Stimulated activated effector memory CD8-positive, alpha-beta T cell treated with anti-CD3 and anti-CD28 coated beads, Interleukin-12 subunit alpha, Interleukin-12 subunit beta, amount 100 ng/mL, for 72 hours (primary cell): ENCODE measurements around the gene C3orf52.

ENCODE experiments used
- ATAC-seq: fragments of 150-1000 bp; cut with Tn5 transposase; 2 replicates; pipeline ENCODE4 v1.10.0; 2021
- DNase-seq, 2 donors: peaks; one replicate each; pipeline ENCODE4 v3.0.0; 2021 to 2022; ENCODE audit warnings: low spot score in 2 of 2
- H3K27ac Mint-ChIP-seq: one replicate; pipeline ENCODE4 v1.8.0; 2022; ENCODE audit warnings: mild to moderate bottlenecking, mixed read lengths
- H3K36me3 Mint-ChIP-seq: one replicate; pipeline ENCODE4 v1.8.0; 2022; ENCODE audit warnings: mild to moderate bottlenecking, mixed read lengths
- H3K4me1 Mint-ChIP-seq: one replicate; pipeline ENCODE4 v1.8.0; 2022; ENCODE audit warnings: mixed read lengths
- H3K4me3 Mint-ChIP-seq: one replicate; pipeline ENCODE4 v1.8.0; 2022; ENCODE audit warnings: mild to moderate bottlenecking, mixed read lengths
- H3K9me3 Mint-ChIP-seq: one replicate; pipeline ENCODE4 v1.8.0; 2022; ENCODE audit warnings: mixed read lengths

Gene C3orf52

GRCh38 chr3:112096176-112096575, 10.0 kb downstream of the C3orf52 start:
- H3K36me3 Mint-ChIP-seq = no peaks in the 10 kb centered on the region
- no peak overlapping the region for H3K4me3 Mint-ChIP-seq
- DNase-seq (no peak), ATAC-seq (no peak)
- peaks cover 7% of the 10 kb centered on the region for H3K4me1 Mint-ChIP-seq
- H3K9me3 Mint-ChIP-seq = no peaks in the 10 kb centered on the region
- H3K27ac Mint-ChIP-seq = no peak overlapping the region

GRCh38 chr3:112097378-112097777, 11.2 kb downstream of the C3orf52 start:
- no peak overlapping the region for H3K4me3 Mint-ChIP-seq
- H3K4me1 Mint-ChIP-seq = peaks cover 7% of the 10 kb centered on the region
- DNase-seq = no peak
- peak; percentile 95 for ATAC-seq
- no peak overlapping the region for H3K27ac Mint-ChIP-seq
- no peaks in the 10 kb centered on the region for H3K36me3 Mint-ChIP-seq
- H3K9me3 Mint-ChIP-seq = no peaks in the 10 kb centered on the region

DNA sequence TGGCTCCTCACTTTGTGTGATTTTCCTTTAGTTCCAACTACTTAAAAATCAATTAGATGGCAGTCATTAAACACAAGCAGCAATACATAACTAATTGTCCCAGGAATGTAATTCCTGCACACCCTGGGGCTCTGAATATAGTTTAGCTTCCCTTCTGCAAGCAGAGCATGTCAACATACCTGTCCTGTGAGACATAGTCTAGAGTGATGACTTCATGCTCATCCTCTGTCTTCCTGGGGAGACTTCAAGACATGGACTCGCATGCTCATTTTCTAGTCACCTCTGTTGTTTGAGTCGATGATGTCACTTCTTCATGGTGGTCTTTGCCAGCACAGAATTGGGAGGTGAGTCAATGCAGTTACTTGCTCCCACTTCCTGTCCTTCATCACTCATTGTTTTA, 15.7 kb downstream of the C3orf52 start:
- H3K4me1 Mint-ChIP-seq = peaks cover 7% of the 10 kb centered on the region
- DNase-seq = no peak
- H3K36me3 Mint-ChIP-seq = no peaks in the 10 kb centered on the region
- ATAC-seq = peak; percentile 52
- H3K9me3 Mint-ChIP-seq = no peaks in the 10 kb centered on the region
- no peak overlapping the region for H3K4me3 Mint-ChIP-seq
- H3K27ac Mint-ChIP-seq = no peak overlapping the region

GRCh38 chr3:112104774-112105173, 18.6 kb downstream of the C3orf52 start:
- H3K27ac Mint-ChIP-seq = no peak overlapping the region
- no peak for ATAC-seq
- H3K9me3 Mint-ChIP-seq = no peaks in the 10 kb centered on the region
- H3K36me3 Mint-ChIP-seq = no peaks in the 10 kb centered on the region
- H3K4me3 Mint-ChIP-seq = no peak overlapping the region
- no peaks in the 10 kb centered on the region for H3K4me1 Mint-ChIP-seq
- no peak for DNase-seq

GRCh38 chr3:112109322-112109721, 23.1 kb downstream of the C3orf52 start:
- Mint-ChIP-seq H3K4me1 (no peaks in the 10 kb centered on the region), H3K27ac (no peak overlapping the region), H3K9me3 (no peaks in the 10 kb centered on the region), H3K4me3 (no peak overlapping the region), H3K36me3 (no peaks in the 10 kb centered on the region)
- ATAC-seq (no peak), DNase-seq (no peak)

- peak; percentile 37 to 67 for DNase-seq
- Mint-ChIP-seq H3K27ac (peak overlapping the region; percentile 29), H3K9me3 (no peaks in the 10 kb centered on the region), H3K36me3 (no peaks in the 10 kb centered on the region), H3K4me3 (no peak overlapping the region), H3K4me1 (peaks cover 6% of the 10 kb centered on the region)
- peak; percentile 85 for ATAC-seq
These were observed 25.7 kb downstream of the C3orf52 start for GRCh38 chr3:112111785-112112402.

- Mint-ChIP-seq H3K4me3 (no peak overlapping the region), H3K27ac (peak overlapping the region; percentile 44), H3K36me3 (peaks cover 5% of the 10 kb centered on the region), H3K9me3 (no peaks in the 10 kb centered on the region), H3K4me1 (peaks cover 14% of the 10 kb centered on the region)
- DNase-seq (no peak), ATAC-seq (no peak)
These were observed 28.5 kb downstream of the C3orf52 start for GRCh38 chr3:112114576-112115160.

GRCh38 chr3:112115161-112115739, 29.1 kb downstream of the C3orf52 start:
- DNase-seq = no peak

DNA sequence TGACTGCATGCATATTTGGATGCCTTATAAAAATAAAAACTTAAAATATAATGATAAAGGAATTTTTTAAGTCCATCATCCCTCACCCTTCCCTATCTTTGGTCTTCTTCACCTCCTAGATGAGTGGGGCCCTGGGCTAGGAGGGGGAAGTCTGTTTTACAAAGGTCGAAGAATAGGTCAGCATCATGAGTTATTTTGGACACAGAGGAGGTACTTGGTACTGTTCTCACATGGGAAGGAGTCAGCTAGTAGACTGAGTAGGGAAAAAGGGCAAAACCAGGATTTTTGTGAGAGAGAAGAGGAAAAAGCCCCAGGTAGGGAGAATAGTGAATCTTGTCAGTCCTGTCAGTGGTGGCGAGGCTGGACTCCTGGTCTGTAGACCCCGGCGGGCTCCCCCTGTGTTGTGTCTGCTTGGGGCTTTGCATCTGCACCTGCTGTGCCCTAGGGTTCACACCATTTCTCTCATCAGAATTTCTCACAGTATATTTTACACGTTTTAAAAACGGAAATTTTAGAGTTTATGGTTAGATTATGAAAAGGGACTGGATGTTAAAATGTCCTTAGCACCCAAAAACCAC, 29.7 kb downstream of the C3orf52 start:
- ATAC-seq (no peak), DNase-seq (no peak)
- Mint-ChIP-seq H3K36me3 (peaks cover 5% of the 10 kb centered on the region), H3K9me3 (no peaks in the 10 kb centered on the region), H3K27ac (no peak overlapping the region), H3K4me3 (no peak overlapping the region), H3K4me1 (peaks cover 17% of the 10 kb centered on the region)

More at GRCh38 chr3:112115161-112115739, 29.1 kb downstream of the C3orf52 start:
- Mint-ChIP-seq H3K4me1 (peaks cover 17% of the 10 kb centered on the region), H3K27ac (peak overlapping the region; percentile 44), H3K9me3 (no peaks in the 10 kb centered on the region), H3K4me3 (no peak overlapping the region), H3K36me3 (peaks cover 5% of the 10 kb centered on the region)
- ATAC-seq = peak; percentile 75

DNA sequence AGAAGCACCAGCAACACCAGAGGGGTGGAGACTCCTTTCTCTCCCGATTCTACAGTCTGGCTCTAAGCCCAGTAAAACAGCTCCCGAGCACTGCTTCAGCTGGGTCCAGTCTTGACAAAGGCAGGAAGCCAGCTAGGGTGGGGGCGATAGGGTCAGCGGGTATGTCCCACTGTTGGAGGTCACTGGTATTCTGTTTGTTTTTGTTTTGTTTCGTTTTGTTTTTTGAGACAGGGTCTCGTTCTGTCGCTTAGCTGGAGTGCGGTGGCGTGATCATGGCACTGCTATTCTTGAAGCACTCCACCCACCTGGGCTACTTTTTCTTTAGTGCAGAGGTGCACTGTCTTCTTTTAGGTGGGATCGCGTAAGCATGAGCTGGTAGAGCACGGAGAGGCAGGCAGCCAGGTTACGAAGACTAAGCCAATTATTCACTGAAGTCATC, 30.6 kb downstream of the C3orf52 start:
- H3K4me3 Mint-ChIP-seq = no peak overlapping the region
- no peak overlapping the region for H3K27ac Mint-ChIP-seq
- peaks cover 17% of the 10 kb centered on the region for H3K4me1 Mint-ChIP-seq
- H3K36me3 Mint-ChIP-seq = peaks cover 5% of the 10 kb centered on the region
- H3K9me3 Mint-ChIP-seq = no peaks in the 10 kb centered on the region
- DNase-seq (no peak), ATAC-seq (no peak)

DNA sequence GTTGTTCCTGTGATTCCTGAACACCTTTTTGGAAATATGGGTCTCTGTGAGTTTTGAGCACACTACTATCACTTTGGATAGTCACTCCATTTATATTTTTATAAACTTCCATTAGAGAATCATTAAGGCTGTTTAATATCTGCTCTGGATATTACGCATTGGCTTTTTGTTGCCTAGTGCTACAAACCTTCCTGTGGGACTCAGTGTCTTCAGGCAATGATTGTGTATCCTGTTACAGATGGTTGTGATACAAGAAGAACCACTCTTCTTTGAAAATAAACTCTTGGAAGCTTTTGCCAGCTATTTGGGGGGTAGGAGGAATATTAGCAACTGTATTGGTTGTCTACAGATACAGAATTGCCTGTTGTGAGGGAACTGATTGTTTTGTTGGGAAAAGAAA, 31.2 kb downstream of the C3orf52 start:
- Mint-ChIP-seq H3K4me3 (no peak overlapping the region), H3K9me3 (no peaks in the 10 kb centered on the region), H3K4me1 (peaks cover 17% of the 10 kb centered on the region), H3K36me3 (peaks cover 5% of the 10 kb centered on the region), H3K27ac (peak overlapping the region; percentile 5)
- no peak for DNase-seq
- no peak for ATAC-seq

- H3K4me3 Mint-ChIP-seq = no peak overlapping the region
- peaks cover 17% of the 10 kb centered on the region for H3K4me1 Mint-ChIP-seq
- no peaks in the 10 kb centered on the region for H3K9me3 Mint-ChIP-seq
- DNase-seq (no peak), ATAC-seq (no peak)
- no peak overlapping the region for H3K27ac Mint-ChIP-seq
- peaks cover 10% of the 10 kb centered on the region for H3K36me3 Mint-ChIP-seq
These were observed 31.8 kb downstream of the C3orf52 start for GRCh38 chr3:112117841-112118571.

- H3K36me3 Mint-ChIP-seq = peaks cover 19% of the 10 kb centered on the region
- no peak overlapping the region for H3K27ac Mint-ChIP-seq
- ATAC-seq (no peak), DNase-seq (no peak)
- H3K9me3 Mint-ChIP-seq = no peaks in the 10 kb centered on the region
- H3K4me3 Mint-ChIP-seq = no peak overlapping the region
- H3K4me1 Mint-ChIP-seq = peaks cover 12% of the 10 kb centered on the region
These were observed 34.0 kb downstream of the C3orf52 start for GRCh38 chr3:112119962-112120836.

DNA sequence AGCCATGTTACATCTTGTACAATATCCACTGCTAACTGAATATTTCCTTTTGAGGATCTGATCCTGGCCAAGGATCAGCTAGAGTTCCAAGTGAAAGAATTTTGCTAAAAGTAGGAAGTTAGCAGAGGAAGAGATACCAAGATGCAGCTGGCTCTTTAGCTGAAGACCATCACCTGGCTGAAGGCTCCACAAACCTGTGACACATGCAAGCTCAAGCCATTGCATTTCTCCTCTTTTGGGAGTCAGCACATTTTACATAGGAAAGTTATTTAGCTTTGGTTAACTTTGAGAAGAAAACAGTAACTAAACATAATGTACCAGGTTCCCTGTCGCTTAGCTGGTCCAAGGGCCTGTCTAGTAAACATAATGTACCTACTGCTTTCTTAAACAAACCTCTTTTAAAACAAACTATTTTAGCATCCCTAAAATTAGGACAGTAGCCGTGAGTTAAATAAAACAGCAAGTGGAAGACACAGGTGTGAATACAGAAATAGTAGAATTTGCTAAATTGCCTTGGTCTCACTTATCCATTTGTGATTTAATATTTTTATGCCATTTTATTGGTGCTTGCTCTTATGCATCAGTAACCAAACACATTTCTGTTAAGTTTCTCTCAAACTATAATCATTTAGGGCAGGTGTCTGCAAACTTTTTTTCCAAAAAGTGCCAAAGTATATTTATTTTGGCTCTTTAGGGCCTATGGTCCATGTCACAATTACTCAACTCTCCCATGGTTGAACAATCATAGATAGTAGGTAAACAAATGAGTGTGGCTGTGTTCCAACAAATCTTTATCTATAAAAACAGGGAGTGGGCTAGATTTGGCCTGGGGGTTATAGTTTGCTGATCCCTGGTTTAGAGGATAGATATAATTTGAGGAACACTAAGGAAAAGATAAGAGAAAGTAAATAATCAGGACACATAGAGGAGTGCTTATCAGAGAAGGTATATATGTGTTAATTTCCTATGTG, 35.7 kb downstream of the C3orf52 start:
- Mint-ChIP-seq H3K9me3 (no peaks in the 10 kb centered on the region), H3K4me3 (no peak overlapping the region), H3K4me1 (peaks cover 23% of the 10 kb centered on the region), H3K36me3 (peaks cover 26% of the 10 kb centered on the region), H3K27ac (no peak overlapping the region)
- no peak for DNase-seq
- no peak for ATAC-seq
